Stimulated activated CD8-positive, alpha-beta memory T cell treated with anti-CD3 and anti-CD28 coated beads, Interleukin-15, amount 100 ng/mL, for 4 hours (primary cell): ENCODE data around the gene MUC5B.
"Not testable (repeated sequence)": the region's sequence is repeated elsewhere in the genome, so short reads cannot be mapped to it uniquely, and the experiment has no call there.

Experiments used
- DNase-seq, 2 donors: peaks; one replicate each; pipeline ENCODE4 v3.0.0-alpha.2; 2020; ENCODE audit warnings: low read depth in 2 of 2

The MUC5B gene

GRCh38 chr11:1222491-1223345 lies at the start of gene MUC5B:
TSS of gene MUC5B (plus strand) at chr11:1223066. CDS start at chr11:1223124, 58 bp downstream.
- DNase-seq: no peak

GRCh38 chr11:1173396-1173795 lies 49.5 kb upstream of the MUC5B start:
- not testable (repeated sequence) for DNase-seq

GRCh38 chr11:1174441-1175370 lies 48.2 kb upstream of the MUC5B start:
- DNase-seq: no peak

GRCh38 chr11:1175461-1176223 lies 47.2 kb upstream of the MUC5B start:
- no peak for DNase-seq

- DNase-seq: no peak
Observed at GRCh38 chr11:1176224-1177019, 46.4 kb upstream of the MUC5B start.

- DNase-seq: no peak
Observed at GRCh38 chr11:1177020-1177770, 45.7 kb upstream of the MUC5B start.

- DNase-seq: no peak
Observed at GRCh38 chr11:1177771-1178090, 45.1 kb upstream of the MUC5B start.

- no peak for DNase-seq
Observed at GRCh38 chr11:1178201-1178885, 44.5 kb upstream of the MUC5B start.

GRCh38 chr11:1178906-1179305 lies 44.0 kb upstream of the MUC5B start:
- no peak for DNase-seq

GRCh38 chr11:1179641-1180040 lies 43.2 kb upstream of the MUC5B start:
- DNase-seq: no peak

- DNase-seq: no peak
Observed at GRCh38 chr11:1180171-1180570, 42.7 kb upstream of the MUC5B start.

- no peak for DNase-seq
Observed at GRCh38 chr11:1180947-1181391, 41.9 kb upstream of the MUC5B start.

- no peak for DNase-seq
Observed at GRCh38 chr11:1181420-1181819, 41.4 kb upstream of the MUC5B start.

- no peak for DNase-seq
Observed at GRCh38 chr11:1181853-1182535, 40.9 kb upstream of the MUC5B start.

GRCh38 chr11:1184139-1184538 lies 38.7 kb upstream of the MUC5B start:
- DNase-seq: not testable (repeated sequence)

- not testable (repeated sequence) for DNase-seq
Observed at GRCh38 chr11:1188451-1189130, 34.3 kb upstream of the MUC5B start.

GRCh38 chr11:1189816-1190215 lies 33.0 kb upstream of the MUC5B start:
- DNase-seq: not testable (repeated sequence)

GRCh38 chr11:1191786-1192470 lies 30.9 kb upstream of the MUC5B start:
- not testable (repeated sequence) for DNase-seq
